ENCODE measurements around the gene UBE3C.
"Not testable (repeated sequence)": the region's sequence is repeated elsewhere in the genome, so short reads cannot be mapped to it uniquely, and the experiment has no call there.

Gene UBE3C

GRCh38 chr7:157248659-157249058, 109.9 kb downstream of the UBE3C start:
- ChIA-PET CTCF (no interaction called here), POLR2A (ENCODE audit: low non-redundant PET) (no interaction called here)
- no peak overlapping the region for H3K27ac ChIP-seq
- TF ChIP-seq, protein P1, sequence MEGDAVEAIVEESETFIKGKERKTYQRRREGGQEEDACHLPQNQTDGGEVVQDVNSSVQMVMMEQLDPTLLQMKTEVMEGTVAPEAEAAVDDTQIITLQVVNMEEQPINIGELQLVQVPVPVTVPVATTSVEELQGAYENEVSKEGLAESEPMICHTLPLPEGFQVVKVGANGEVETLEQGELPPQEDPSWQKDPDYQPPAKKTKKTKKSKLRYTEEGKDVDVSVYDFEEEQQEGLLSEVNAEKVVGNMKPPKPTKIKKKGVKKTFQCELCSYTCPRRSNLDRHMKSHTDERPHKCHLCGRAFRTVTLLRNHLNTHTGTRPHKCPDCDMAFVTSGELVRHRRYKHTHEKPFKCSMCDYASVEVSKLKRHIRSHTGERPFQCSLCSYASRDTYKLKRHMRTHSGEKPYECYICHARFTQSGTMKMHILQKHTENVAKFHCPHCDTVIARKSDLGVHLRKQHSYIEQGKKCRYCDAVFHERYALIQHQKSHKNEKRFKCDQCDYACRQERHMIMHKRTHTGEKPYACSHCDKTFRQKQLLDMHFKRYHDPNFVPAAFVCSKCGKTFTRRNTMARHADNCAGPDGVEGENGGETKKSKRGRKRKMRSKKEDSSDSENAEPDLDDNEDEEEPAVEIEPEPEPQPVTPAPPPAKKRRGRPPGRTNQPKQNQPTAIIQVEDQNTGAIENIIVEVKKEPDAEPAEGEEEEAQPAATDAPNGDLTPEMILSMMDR (conservative IDR thresholded peaks at IDR 0.05; ENCODE audit: low read depth), result no peak
- DNase-seq (ENCODE audit: low spot score), result no peak

- TF ChIP-seq, protein P1 (conservative IDR thresholded peaks at IDR 0.05; ENCODE audit: low read depth), result peak; percentile 87
- H3K27ac ChIP-seq, result no peak overlapping the region
- DNase-seq (ENCODE audit: low spot score), result peak; percentile 18
- CTCF ChIA-PET, result interaction anchor here (0.6 to 0.7 kb wide), 2 partner anchors 84 to 96 kb away, joined by 4 read pairs; no protein-coding TSS in a partner anchor
- POLR2A ChIA-PET (ENCODE audit: low non-redundant PET), result no interaction called here
Observed at GRCh38 chr7:157250605-157251228, 112.0 kb downstream of the UBE3C start.

GRCh38 chr7:157251817-157252216, 113.1 kb downstream of the UBE3C start:
- H3K27ac ChIP-seq; POLR2A ChIA-PET (ENCODE audit: low non-redundant PET); DNase-seq (ENCODE audit: low spot score): not testable (repeated sequence)
- CTCF ChIA-PET, result interaction anchor here (0.6 to 0.7 kb wide), 5 partner anchors 87 to 1044 kb away, joined by 3 to 9 read pairs (median 4); no protein-coding TSS in a partner anchor

- POLR2A ChIA-PET (ENCODE audit: low non-redundant PET), result no interaction called here
- CTCF ChIA-PET, result no interaction called here
Observed at GRCh38 chr7:157253850-157254249, 115.1 kb downstream of the UBE3C start.

GRCh38 chr7:157254781-157255180, 116.1 kb downstream of the UBE3C start:
- POLR2A ChIA-PET (ENCODE audit: low non-redundant PET); DNase-seq (ENCODE audit: low spot score); H3K27ac ChIP-seq; CTCF ChIA-PET: not testable (repeated sequence)

More at GRCh38 chr7:157253850-157254249, 115.1 kb downstream of the UBE3C start:
- no peak overlapping the region for H3K27ac ChIP-seq
- no peak for DNase-seq (ENCODE audit: low spot score)
- TF ChIP-seq, protein P1 (conservative IDR thresholded peaks at IDR 0.05; ENCODE audit: low read depth), result no peak

- POLR2A ChIA-PET (ENCODE audit: low non-redundant PET), result no interaction called here
- no peak for DNase-seq (ENCODE audit: low spot score)
- TF ChIP-seq, protein P1 (conservative IDR thresholded peaks at IDR 0.05; ENCODE audit: low read depth), result no peak
- H3K27ac ChIP-seq, result no peak overlapping the region
- CTCF ChIA-PET, result no interaction called here
Observed at GRCh38 chr7:157255201-157255606, 116.5 kb downstream of the UBE3C start.

DNA sequence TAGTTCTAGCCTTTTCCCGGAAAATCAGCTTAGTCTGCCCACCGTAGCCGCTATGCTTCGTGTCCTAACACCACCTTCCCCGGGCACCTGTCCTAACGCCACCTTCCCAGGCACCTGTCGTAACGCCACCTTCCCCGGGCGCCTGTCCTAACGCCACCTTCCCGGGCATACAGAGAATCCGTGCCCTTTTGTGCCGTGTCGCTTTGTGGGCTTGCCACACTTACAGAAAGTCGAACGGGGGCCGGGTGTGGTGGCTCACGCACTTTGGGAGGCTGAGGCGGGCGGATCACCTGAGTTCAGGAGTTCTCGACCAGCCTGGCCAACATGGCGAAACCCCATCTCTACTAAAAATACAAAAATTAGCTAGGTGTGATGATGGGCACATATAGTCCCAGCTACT, 124.4 kb downstream of the UBE3C start:
- H3K27ac ChIP-seq, result no peak overlapping the region
- TF ChIP-seq, protein P1 (conservative IDR thresholded peaks at IDR 0.05; ENCODE audit: low read depth), result no peak
- no peak for DNase-seq (ENCODE audit: low spot score)
- CTCF ChIA-PET, result no interaction called here
- POLR2A ChIA-PET (ENCODE audit: low non-redundant PET), result no interaction called here

GRCh38 chr7:157265051-157265450, 126.3 kb downstream of the UBE3C start:
- no peak for DNase-seq (ENCODE audit: low spot score)
- TF ChIP-seq, protein P1 (conservative IDR thresholded peaks at IDR 0.05; ENCODE audit: low read depth), result no peak
- H3K27ac ChIP-seq, result no peak overlapping the region
- ChIA-PET POLR2A (ENCODE audit: low non-redundant PET) (no interaction called here), CTCF (no interaction called here)

All from RWPE1 (cell line).